ENCODE results near the gene NET1.

NET1 gene

GRCh38 chr10:5485948-5486852, 73.8 kb downstream of the NET1 start:
- no peak for DNase-seq

GRCh38 chr10:5486853-5487235, 74.5 kb downstream of the NET1 start:
- no peak for DNase-seq

- DNase-seq, result no peak
These were observed 76.2 kb downstream of the NET1 start for GRCh38 chr10:5488272-5489161.

GRCh38 chr10:5490032-5490431, 77.7 kb downstream of the NET1 start:
- DNase-seq, result no peak

GRCh38 chr10:5490698-5491464, 78.5 kb downstream of the NET1 start:
- no peak for DNase-seq

GRCh38 chr10:5491477-5491876, 79.1 kb downstream of the NET1 start:
- DNase-seq, result no peak

GRCh38 chr10:5492322-5492855, 80.0 kb downstream of the NET1 start:
- no peak for DNase-seq

GRCh38 chr10:5492929-5493576, 80.7 kb downstream of the NET1 start:
- DNase-seq, result no peak

- no peak for DNase-seq
These were observed 81.3 kb downstream of the NET1 start for GRCh38 chr10:5493691-5494090.

- no peak for DNase-seq
These were observed 82.3 kb downstream of the NET1 start for GRCh38 chr10:5494611-5495010.

GRCh38 chr10:5496261-5497250, 84.2 kb downstream of the NET1 start:
- no peak for DNase-seq

GRCh38 chr10:5497289-5497688, 84.9 kb downstream of the NET1 start:
- no peak for DNase-seq

- DNase-seq, result no peak
These were observed 85.8 kb downstream of the NET1 start for GRCh38 chr10:5497948-5498730.

- no peak for DNase-seq
These were observed 86.6 kb downstream of the NET1 start for GRCh38 chr10:5498791-5499492.

- DNase-seq, result no peak
These were observed 87.3 kb downstream of the NET1 start, which contains the start of gene CALML5 for GRCh38 chr10:5499493-5500140. Gene CALML5 (minus strand): TSS chr10:5499570. CDS start chr10:5499438, 132 bp downstream.

GRCh38 chr10:5500162-5500670, 87.9 kb downstream of the NET1 start:
- DNase-seq, result no peak

GRCh38 chr10:5500910-5501309, 88.6 kb downstream of the NET1 start:
- DNase-seq, result no peak

- DNase-seq, result no peak
These were observed 89.7 kb downstream of the NET1 start for GRCh38 chr10:5502061-5502521.
